Mucosa of gallbladder (tissue), 1 donor: Measurements from ENCODE around the gene AANAT. TPM values are rescaled to one million over a fixed set of nuclear protein-coding genes. Genes with fewer than 3 reads are reported as not detected.

Source experiments
- DNase-seq: peaks from one replicate; pipeline ENCODE4 v3.0.0-alpha.2; 2020; ENCODE audit warnings: low spot score
- total RNA-seq: library from RNA; stranded (reverse); gene quantifications from one replicate; pipeline ENCODE4 v1.2.1, GENCODE V29; 2021
- donor health status: DM: no; HTN: no; CAD: no.

The AANAT gene
- total RNA-seq, 1 donor from 2014 or later = not detected

DNA sequence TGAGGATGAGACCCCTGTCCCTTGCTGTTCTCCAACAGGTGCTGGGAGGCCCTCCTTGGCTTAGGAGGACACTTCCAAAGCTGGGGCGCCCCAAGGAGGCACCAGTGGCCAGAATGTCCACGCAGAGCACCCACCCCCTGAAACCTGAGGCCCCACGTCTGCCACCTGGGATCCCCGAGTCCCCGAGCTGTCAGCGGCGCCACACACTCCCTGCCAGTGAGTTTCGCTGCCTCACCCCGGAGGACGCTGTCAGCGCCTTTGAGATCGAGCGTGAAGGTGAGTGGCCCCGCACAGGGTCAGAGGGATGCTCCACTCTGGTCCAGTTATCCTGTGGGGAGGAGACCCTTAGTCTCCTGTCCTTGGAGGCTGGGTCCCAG lies 1.2 kb downstream of the AANAT start:
- DNase-seq = no peak

GRCh38 chr17:76469076-76469990 lies 1.9 kb downstream of the AANAT start:
- DNase-seq = no peak

DNA sequence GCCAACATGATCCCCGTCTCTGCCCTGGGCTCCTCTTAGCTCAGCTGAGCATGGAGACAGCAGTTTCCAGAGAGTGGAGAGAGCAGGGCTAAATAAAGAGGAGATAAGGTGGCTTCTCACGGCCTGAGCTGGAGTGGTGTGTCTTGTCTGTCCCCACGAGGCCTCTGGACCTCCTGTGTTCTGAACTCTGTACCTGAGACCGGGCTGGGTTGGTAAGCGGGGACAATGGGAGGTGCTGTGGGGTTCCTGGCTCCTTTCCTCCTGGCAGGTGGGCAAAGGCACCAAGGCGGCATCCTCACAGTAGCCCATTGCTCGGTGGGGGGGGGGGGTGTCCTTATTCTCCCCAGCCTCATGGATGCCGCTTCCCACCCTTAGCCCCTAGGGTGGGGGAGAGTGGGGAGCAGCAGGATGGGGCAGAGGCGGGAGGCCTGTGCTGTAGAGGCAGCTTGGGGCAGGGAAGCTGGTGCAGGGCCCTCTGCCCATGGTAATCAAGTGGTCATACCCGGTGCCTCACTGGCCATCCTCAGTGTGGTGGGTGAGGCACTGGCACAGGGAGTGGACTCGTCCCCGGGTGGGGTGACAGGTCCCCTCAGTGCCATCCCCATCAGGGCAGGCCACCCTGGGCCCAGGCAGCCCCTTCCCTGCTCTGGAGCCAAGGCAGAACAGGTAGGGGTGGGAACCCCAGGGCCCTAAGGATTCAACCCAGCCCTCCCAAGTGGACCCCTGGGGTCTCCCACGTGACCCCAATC lies 2.8 kb downstream of the AANAT start:
- DNase-seq = no peak

GRCh38 chr17:76471498-76472257 lies 4.3 kb downstream of the AANAT start:
- DNase-seq = no peak

- DNase-seq = no peak
These were observed 4.8 kb downstream of the AANAT start for GRCh38 chr17:76472258-76472645.

DNA sequence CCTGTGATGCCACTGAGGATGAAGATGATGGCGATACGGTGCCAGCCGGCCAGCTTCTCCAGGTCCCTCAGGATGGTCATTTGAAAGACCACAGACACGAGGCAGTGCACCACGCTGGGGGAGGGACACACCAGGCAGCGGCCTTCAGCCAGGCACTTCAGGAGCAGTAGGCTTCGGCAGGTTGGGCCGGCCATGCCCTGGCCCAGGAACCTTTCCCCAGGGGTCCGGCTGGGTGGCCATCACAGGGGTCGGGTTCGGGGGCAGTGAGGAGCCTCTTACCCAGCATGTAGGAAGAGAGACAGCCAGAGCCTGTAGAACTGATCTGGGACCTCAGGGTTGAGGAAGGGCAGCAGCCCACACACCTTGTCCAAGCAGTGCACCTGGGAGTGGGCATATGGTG lies 5.3 kb downstream of the AANAT start:
- no peak for DNase-seq

GRCh38 chr17:76473541-76473985 lies 6.2 kb downstream of the AANAT start:
- no peak for DNase-seq

DNA sequence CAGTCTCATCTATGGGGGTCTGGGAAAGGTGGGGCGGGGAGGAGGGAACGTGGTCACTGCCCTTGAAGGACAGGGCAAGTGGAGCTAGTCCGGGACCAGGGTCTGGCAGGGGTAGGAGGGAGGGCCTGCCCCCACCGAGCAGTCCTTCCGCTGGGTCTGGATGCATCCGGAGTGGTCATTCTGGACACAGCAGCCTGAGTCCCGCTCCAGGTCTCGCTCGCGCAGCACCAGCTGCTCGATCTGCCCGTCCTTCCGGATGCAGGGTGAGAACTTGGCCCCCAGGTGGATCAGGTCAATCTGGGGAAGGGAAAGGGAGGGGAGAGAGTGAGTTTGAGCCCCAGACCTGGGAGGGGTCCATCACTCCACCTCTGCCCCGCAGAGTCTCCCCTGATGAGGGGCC lies 6.8 kb downstream of the AANAT start:
- no peak for DNase-seq

DNA sequence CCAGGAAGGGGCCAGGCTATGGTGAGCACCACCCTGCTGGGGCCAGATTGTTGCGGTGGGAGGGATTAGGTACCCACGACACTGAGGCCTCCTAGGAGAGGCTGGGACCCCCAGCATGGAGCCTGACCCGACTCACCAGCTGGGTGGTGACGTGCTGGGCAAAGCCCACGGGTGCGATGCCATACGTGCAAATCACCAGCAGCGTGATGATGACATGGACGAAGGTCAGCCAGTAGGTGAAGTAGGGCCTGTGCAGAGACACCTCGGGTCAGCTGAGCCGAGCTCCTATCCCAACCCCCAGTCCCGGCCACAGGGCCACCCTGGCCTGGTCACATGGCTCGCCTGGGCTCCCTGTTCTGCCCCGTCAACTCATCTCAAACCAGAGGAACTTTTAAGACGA lies 7.5 kb downstream of the AANAT start:
- no peak for DNase-seq

DNA sequence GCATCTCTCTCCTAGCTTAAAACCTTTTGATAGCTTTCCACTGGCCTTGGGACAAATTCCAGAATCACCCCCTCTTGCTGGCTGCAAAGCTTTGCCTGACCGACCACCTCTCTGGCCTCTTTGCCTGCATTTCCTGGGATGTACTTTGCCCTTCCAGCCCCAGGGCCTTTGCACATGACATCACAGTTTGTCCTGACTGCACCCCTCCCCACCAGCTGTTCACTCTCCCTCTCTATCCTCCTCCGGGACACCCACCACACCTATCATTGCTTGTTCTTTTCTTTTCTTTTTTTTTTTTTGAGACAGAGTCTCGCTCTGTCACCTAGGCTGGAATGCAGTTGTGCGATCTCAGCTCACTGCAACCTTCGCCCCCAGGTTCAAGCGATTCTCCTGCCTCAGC lies 7.9 kb downstream of the AANAT start:
- no peak for DNase-seq

- DNase-seq = no peak
These were observed 9.3 kb downstream of the AANAT start for GRCh38 chr17:76476736-76477135.

- DNase-seq = no peak
These were observed 10.2 kb downstream of the AANAT start for GRCh38 chr17:76477576-76477975.

DNA sequence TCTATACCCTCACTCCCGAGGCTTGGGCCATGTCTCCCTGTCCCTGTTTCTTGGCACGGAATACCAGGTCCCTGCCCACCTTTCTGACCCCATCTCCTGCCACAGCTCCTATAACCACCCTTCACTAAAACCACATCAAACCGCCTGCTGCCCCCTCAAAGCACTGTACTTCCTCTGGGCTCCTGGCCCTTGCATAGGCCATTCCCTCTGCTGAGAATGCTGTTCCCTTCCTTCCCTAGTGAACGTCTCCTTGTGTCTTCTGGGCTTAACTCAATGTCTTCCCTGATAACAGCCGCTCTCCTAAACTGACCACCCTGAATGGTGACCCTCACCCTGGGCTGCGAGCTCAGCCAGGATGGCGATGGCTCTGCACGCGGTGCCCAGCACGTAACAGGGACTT lies 10.7 kb downstream of the AANAT start:
- no peak for DNase-seq

DNA sequence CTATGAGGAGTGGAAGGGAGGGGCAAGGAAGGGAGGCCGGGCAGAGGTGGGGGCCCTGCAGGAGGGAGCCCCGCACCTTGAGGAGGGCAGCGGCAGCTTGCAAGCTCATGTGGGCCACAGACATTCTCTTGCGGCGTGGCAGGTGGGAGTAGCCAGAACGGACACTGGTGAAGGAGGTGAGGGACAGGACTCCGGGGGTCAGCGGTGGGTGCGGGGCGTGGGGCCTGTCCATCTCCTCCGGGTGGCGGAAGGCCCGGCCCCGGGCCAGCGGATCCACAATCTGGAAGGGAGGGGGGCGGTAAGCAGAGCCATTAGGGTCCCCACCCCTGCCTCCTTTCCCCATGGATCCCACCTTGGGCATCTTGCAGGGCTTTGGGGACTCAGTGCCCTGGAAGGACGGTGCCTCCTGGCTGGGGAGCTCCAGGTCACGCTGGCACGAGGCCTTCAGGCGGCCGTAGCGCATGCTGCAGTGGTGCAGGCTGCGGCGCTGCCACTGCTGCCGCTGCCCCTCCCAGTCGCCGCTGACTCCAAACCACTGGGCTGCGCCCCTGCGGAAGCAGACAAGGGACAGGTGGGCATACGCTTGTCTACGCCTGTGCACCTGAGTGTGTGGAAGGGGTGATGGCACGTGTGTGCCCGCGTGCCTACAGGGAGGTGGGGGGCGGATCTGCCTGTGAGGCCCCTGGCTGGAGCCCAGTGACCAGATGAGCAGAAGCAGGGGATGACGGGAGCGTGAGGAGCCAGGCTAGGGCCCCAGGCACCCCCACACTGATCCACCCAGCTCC lies 11.5 kb downstream of the AANAT start:
- DNase-seq = no peak

GRCh38 chr17:76479515-76480060 lies 12.2 kb downstream of the AANAT start:
- no peak for DNase-seq

GRCh38 chr17:76480632-76481031 lies 13.2 kb downstream of the AANAT start:
- no peak for DNase-seq

DNA sequence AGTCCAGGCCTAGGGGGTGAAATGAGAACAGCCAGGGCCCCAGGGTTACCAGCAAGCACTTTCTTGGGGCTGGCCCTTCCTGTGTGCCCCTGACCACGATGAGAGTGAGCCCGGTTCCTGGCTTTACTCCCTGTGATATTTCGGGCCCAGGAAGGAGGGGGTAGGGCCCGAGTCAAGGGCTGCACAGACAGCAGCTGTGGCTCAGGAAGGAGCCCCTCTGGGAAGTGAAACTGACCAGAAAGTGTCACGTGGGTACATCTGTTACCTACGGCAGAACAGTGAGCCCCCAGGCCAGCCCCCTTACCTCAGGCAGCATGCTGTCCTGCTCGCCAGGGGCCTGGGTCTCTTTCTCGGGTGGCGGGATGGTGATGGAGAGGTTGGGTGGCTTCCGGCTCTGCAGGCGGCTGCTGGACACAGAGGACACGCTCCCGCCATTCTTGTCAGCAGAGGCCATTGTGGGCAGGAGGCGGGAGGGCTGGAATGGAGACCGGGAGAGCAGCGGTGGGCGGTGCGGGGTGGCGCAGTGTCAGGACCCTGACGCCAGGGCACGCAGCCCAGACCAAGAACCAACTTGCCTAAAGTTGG lies 13.8 kb downstream of the AANAT start:
- peak; percentile 31 for DNase-seq

GRCh38 chr17:76484228-76484725 lies 16.9 kb downstream of the AANAT start:
- no peak for DNase-seq

DNA sequence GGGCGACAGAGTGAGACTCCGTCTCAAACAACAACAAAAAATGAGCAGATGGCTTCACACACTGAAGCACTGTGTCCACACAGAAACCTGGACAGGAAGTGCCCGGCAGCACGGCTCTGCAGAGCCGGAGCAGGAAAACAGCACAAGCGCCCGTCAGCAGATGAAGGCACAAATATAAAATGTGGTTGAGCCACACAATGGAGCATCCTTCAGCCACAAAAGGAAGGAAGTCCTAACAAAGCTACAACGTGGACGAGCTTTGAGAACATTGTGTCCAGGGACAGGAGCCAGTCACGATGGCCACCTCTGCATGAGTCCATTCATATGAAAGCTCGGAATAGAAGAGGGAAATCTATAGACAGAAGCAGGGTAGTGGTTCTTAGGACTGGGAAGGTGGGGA lies 18.2 kb downstream of the AANAT start:
- peak; percentile 40 for DNase-seq

GRCh38 chr17:76487451-76488192 lies 20.2 kb downstream of the AANAT start:
- no peak for DNase-seq
